Ramos (cell line): ENCODE measurements around the gene LRRC37A.
"Not testable (repeated sequence)": the region's sequence is repeated elsewhere in the genome, so short reads cannot be mapped to it uniquely, and the experiment has no call there.

Experiments
- in situ Hi-C: fragments of 300-500 bp; cut with MboI; formaldehyde crosslinking; loops from one replicate; pipeline ENCODE4 v1.14.3; 2022; ENCODE audit warnings: low sequenced_read_pairs; ENCODE audit not compliant: unreplicated experiment

LRRC37A gene

DNA sequence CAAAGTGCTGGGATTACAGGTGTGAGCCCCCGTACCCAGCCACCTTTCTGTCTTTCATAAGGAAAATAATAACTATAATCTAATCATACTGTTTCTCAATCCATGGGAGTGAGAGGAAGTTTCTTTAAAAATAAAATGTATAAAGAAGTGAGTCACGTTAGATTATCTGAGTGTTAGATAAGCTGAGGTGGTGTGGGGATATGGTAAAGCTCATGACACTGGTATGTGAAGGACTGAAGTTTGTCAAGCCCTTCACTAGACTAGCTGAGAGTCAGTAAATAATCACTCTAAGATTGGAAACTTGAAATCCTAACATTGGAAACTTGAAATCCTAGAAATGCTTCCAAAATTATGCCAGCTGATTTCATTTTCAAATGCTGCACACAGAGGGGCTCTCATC, 9.4 kb upstream of the LRRC37A start:
- in situ Hi-C loops: not testable (repeated sequence)

DNA sequence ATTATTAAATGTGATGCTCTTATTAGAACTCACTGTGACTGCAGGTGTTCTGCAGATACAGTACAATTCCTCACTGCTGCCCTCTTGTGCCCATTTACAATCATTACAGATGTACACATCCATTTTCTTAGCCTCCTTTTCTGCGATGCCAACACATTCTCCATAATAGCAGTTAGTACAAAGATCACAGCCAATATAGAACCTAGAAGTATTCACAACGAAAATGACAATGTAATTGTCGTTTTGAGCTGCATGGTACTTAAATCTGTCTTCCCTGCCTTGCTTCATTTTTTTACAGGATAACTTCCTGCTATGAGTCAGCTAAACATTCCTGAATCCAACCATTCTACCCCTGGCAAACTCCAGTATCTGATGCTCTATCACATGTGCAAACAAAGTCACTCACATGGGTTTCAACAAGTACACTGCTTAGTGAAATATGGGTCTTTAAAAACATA, 8.1 kb upstream of the LRRC37A start:
- in situ Hi-C loops: not testable (repeated sequence)

DNA sequence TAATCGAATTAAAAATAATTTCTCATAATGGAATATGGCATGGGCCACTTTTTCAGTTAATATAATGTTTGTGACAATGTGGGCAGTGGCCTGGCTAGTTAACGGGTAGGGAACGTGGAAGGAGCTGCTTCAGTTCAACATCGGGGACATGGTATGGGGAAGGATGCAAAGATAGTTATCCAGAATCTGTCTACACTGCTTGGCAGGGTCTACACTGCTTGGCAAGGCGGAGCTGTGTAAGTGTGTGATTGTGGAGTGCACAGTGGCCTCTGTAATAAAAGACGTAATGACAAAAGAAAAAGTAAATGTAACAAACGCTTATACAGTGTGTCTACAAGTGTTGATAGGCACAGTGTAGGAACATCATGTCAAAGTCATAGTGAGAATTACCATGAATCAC, 7.3 kb upstream of the LRRC37A start:
- in situ Hi-C loops: not testable (repeated sequence)

DNA sequence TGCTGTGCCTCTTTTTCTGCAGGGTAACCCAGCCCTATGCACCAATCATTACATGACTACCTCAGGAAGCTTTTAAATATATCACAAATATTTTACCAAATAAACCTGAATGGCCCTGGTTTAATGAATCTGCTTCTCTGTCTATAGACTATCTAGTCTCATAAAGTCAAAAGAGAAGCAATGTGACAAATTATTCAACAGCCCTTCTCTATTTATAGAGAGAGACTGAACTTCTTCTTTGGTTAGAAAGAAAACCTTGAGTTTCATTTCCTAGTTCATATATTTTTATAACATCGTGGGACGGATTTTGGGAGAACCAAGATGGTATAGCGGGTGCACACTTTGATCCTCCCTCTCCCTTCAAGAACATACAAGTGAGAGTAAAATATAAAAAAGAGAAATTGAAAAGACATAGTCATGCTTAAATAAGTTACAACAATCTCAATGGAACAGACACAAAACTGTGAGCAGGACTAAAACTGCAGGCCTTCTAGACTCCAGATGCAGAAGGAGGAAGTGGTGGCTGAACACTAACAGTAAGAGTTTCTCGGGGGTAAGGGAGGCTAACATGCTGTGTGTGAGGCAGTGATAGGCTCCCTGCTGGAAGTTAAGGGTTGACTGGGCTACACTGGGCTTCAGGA, 3.9 kb upstream of the LRRC37A start:
- in situ Hi-C loops: not testable (repeated sequence)

DNA sequence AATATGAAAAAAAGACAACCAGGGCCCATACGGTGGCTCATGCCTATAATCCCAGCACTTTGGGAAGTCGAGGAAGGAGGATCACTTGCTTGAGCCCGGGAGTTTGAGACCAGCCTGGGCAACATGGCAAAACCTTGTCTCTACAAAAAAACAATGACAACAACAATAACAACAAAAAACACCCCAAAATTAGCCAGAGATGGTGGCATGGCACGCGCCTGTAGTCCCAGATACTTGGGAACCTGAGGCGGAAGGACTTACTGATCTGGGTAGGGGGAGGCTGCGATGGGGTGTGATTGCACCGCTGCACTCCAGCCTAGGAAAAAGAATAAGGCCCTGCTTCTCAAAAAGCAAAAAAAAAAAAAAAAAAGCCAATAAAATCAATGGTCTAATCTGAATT, 3.3 kb upstream of the LRRC37A start:
- in situ Hi-C loops: not testable (repeated sequence)

DNA sequence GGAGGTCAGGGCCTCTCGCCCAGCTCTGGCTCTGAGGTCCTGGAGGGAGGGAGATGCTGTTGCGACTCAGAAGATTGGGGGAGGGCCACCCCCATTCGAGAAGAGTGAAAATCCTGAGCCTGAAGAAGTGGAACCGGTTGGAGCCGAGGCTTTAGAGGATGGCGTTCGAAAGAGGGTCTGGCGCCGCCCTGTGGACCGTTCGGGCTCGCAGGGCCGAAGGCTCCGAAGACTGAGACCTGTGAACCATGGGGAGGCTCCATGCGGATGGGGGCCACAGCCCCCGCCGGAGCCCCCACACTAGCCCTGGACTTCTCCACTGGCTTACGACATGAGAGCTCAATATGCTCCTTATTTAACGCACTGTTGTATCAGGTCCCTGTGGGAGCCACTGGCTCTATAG, 46.3 kb downstream of the LRRC37A start:
- in situ Hi-C loops: not testable (repeated sequence)

DNA sequence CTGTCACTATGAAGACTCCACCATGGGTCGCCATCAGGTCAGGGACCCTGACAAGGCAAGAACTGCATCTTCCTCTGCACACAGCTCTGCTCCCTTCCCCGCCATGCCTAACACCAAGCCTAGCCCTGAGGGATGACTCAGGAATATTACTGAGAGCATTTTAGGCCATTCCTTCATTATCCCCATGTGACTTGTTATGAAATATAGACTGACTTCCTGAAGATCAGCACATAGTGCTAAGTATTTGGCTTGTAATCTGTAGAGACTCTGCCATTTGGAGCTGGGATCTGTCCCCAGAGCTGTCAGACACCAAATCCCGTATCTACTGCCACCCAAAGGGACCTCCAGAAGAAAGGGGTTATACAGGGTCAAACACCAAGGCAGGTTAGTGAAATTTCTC, 47.2 kb downstream of the LRRC37A start:
- in situ Hi-C loops: not testable (repeated sequence)

DNA sequence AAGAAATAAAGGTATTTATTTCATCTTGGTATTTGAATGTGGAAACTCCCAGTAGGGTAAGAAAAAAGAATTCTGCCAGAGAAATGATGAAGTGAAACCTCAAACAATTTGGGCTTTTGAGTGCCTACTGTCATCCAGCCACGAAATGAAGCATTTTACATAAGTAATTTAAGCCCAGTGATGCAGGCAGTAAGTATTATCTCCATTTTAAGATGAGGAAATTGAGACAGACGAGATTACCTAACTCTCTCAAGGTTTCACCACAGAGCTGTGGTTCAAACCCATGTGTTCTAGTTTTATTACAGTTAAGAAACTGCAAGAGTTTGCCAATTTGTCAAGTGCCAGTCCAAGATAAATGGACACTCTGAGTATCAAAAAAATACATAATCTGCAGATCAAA, 53.4 kb downstream of the LRRC37A start:
- in situ Hi-C loops: not testable (repeated sequence)

DNA sequence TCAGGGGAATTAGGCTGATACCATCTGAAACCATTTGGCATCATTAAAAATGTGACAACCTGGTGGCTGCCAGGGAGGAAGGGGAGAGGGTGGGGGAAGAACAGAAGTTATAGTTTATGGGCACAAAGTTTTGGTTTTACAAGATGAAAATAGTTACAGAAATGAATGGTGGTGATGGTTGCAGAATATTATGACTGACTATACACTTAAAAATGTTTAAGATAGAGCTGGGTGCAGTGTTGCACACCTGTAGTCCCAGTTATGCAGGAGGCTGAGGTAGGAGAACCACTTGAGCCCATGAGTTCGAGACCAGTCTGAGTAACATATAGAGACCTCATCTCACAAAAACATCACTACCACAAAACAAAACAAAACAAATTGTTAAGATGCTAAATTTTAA, 54.1 kb downstream of the LRRC37A start:
- in situ Hi-C loops: not testable (repeated sequence)

DNA sequence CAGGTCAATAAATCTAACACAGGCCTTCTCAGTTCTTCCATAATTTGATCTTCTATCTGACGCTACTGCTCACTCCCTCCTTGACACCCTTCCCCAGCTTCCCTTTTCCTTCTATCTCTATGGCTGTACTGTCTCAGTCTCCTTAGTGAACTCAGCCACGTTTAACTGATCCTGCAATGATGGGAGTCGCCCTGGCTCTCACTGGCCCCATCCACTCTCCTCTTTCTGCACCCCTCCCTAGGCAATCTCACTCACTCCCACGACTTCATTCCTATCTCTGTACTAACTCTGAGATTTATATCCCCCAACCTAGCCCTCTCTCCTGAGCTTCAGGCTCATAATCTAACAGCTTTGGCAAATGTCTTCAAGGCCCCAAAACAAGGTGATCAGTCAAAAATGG, 58.9 kb downstream of the LRRC37A start:
- in situ Hi-C loops: not testable (repeated sequence)

DNA sequence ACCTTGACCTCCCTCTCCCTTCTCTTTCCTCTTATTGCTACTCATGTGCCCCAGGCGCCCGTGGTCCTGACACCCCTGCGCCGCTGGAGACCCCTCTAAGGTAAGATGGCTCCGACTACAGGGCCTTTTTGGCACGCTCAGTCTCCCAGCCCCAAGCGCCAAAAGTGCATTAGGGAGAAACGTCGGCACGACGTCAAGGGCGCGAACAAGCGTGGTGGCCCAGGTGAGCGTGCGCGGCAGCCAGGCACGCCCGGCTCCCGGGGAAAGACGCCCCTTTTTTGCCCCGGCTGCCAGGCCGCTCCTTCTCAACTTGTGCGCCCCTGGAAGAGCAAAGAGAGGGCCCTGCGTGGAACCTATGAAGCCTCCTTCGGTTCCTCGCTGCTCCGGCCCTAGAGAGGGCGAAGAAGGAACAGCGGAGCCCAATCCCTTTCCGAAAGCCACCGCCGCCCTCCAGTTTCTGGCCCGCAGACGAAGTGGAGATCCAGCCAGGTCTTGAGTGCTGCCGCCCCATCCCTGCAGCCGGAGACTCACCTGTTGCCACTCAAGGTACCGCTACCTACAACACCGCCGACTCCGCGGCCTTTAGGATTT, 66.3 kb downstream of the LRRC37A start:
- in situ Hi-C loops: not testable (repeated sequence)

DNA sequence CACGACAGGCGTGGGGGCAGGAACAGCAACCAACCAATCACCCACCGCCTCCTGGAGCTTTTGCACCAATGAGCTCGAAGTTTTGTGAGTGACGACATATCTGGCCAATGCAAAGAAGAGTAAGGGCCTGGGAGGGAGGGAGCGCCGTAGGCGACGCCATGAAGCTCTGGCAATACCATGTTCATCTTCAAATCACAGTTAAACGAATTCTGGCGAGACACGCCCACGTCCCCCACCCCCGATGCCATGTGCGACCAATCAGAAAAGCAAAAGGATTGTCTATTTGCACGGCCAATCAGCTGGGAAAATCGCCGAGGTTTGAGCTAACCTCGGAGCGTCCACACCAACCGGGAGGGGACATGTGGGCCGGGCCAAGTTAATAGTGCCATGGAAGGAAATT, 66.8 kb downstream of the LRRC37A start, which contains the start of gene ARL17B:
Gene ARL17B, minus strand, starts transcription at position 12 of the 400 bp plus-strand sequence. CDS start 3,369 bp downstream, outside the sequence.
- in situ Hi-C loops: not testable (repeated sequence)

DNA sequence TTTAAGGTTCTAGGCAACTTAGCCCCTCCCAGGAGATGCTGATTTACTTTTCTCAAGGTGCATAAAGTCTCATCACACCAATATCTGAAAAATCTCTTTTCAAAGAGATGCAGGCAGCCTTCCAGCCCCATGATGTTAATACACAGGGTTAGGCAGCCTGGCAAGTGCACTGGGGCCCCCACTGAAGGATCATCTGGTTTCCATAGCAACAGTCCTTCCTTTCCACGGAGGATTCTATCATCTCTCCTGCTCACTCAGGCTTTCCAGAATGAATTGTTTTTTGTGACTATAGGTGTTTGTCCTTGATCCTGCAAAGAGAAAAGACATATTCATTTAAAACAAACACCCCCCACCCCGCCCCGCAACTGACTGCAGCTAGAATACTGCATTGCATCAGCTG, 72.6 kb downstream of the LRRC37A start:
- in situ Hi-C loops: not testable (repeated sequence)

DNA sequence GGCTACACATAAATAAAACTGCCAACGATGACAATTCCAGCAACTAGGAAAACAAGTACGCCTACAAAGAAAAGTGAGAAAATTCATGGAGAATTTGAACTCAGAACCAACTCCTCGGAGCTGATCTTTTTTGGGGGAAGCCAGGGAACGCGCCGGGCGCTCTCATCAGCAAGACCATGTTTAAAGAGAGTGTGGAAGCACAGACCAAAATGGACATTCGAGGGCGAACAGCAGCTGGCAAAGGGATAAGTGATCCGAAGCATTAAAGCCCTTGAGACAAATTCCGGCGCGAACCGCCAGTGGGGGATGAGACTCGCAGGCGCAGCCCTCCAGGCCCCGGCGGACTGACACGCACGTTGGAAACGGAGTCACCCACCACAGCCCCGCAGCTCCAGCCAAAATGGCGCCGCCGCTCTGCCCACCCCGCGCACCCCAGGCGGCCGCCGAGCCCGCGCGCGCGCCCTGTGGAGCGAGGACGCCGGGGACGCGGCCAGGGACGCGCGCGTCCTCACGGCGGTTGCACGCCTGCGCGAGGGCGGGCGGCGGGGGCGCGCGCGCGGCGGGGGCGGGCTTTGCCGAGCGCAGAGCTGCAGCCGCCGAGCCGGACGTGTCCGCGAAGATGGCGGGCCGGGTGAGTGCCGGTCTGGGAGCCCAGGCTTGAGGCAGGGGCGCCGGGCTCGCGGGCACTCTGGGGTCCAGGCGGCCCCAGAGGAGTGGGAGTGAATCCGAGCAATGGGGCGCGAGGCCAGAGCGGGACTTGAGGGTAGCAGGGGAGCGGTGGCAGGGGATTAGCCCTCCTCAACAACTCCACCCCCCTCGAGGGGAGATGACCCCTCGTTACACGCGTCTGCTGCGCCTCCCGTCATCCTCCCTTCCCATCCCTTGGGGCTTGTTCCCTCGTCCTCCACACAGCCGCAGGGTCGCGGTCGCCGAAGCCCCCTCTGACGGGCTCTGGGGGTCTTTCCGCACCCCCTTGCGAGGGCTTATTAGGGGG, 77.6 kb downstream of the LRRC37A start:
- in situ Hi-C loops: not testable (repeated sequence)

DNA sequence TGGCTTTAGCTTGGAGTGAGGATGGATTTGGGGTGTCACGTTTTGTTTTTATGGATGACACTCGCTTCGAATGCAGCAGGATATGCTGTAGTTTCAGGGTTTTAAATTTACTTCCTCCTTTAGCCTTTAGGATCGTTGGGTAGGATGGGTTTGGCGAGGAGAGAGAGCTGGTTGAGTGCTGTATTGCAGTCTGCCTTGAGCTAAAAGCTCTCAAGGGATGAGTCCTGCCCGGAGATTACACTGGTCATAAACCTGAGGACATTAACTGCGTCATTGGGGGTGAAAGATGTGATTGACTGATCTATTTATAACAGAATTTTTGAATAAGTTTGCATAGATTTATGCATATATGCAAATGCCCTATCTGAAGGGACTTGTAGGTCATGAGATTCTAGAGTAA, 78.5 kb downstream of the LRRC37A start:
- in situ Hi-C loops: not testable (repeated sequence)

DNA sequence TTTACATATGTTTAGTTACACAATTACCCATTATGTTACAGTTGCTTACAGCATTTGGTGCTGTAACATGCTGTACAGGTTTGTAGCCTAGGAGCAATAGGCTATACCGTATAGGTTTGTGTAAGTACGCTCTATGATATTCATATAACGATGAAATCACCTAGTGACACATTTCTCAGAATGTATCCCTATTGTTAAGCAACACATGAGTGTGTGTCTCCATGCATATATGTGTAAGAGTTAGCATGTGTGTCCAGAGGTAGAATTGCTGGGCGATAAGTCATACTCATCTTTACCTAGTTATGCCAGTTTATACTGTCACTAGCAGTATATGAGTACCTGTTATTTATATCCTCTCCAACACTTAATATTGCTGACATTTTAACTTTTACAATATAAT, 88.2 kb downstream of the LRRC37A start:
- in situ Hi-C loops: not testable (repeated sequence)

DNA sequence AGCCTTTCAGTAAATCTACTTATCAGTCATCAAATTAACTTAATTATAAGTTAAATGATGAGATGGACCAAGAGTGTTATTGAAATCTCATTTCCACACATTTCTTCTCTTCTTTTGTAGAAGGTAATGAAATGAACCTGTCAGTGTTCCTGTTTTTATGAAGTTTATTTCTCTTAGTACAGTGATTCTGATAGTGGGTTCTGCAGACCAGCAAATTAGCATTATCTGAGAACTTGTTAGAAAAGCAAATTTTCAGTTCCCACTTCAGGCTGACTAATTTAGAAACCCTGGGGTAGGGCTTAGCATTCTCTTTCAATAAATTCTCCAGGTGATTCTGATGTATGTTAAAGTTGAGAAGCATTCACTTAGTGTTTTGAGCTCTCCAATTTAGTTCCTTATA, 90.6 kb downstream of the LRRC37A start:
- in situ Hi-C loops: not testable (repeated sequence)
